Stimulated activated CD8-positive, alpha-beta memory T cell treated with anti-CD3 and anti-CD28 coated beads, Interleukin-12 subunit alpha, Interleukin-12 subunit beta, amount 100 ng/mL, for 4 hours (primary cell): ENCODE data around the gene SLC39A10.
"Not testable (repeated sequence)": the region's sequence is repeated elsewhere in the genome, so short reads cannot be mapped to it uniquely, and the experiment has no call there.

Experiments
- DNase-seq: peaks from one replicate; pipeline ENCODE4 v3.0.0-alpha.2; 2020; ENCODE audit warnings: low read depth

Gene SLC39A10

GRCh38 chr2:195674491-195675221 is 17.6 kb downstream of the SLC39A10 start:
- no peak for DNase-seq

- DNase-seq = no peak
Observed at GRCh38 chr2:195675783-195676427, 18.9 kb downstream of the SLC39A10 start.

- DNase-seq = no peak
Observed at GRCh38 chr2:195677290-195677689, 20.3 kb downstream of the SLC39A10 start.

- DNase-seq = no peak
Observed at GRCh38 chr2:195677884-195678283, 20.9 kb downstream of the SLC39A10 start.

- no peak for DNase-seq
Observed at GRCh38 chr2:195682077-195682476, 25.1 kb downstream of the SLC39A10 start.

- DNase-seq = no peak
Observed at GRCh38 chr2:195683174-195683573, 26.1 kb downstream of the SLC39A10 start.

GRCh38 chr2:195686564-195686963 is 29.5 kb downstream of the SLC39A10 start:
- no peak for DNase-seq

GRCh38 chr2:195687320-195688086 is 30.5 kb downstream of the SLC39A10 start:
- no peak for DNase-seq

- not testable (repeated sequence) for DNase-seq
Observed at GRCh38 chr2:195692531-195692930, 35.5 kb downstream of the SLC39A10 start.

- no peak for DNase-seq
Observed at GRCh38 chr2:195694553-195694952, 37.5 kb downstream of the SLC39A10 start.

GRCh38 chr2:195695002-195695631 is 38.1 kb downstream of the SLC39A10 start:
- DNase-seq = no peak

- DNase-seq = no peak
Observed at GRCh38 chr2:195696012-195696411, 39.0 kb downstream of the SLC39A10 start.

GRCh38 chr2:195697681-195698220 is 40.7 kb downstream of the SLC39A10 start:
- DNase-seq = no peak

GRCh38 chr2:195700480-195700879 is 43.5 kb downstream of the SLC39A10 start:
- no peak for DNase-seq

GRCh38 chr2:195706161-195706900 is 49.3 kb downstream of the SLC39A10 start:
- DNase-seq = no peak

- no peak for DNase-seq
Observed at GRCh38 chr2:195709901-195710806, 53.1 kb downstream of the SLC39A10 start.

GRCh38 chr2:195711478-195711877 is 54.5 kb downstream of the SLC39A10 start:
- no peak for DNase-seq

- no peak for DNase-seq
Observed at GRCh38 chr2:195716466-195716865, 59.4 kb downstream of the SLC39A10 start.

- DNase-seq = no peak
Observed at GRCh38 chr2:195721042-195721441, 64.0 kb downstream of the SLC39A10 start.

- DNase-seq = no peak
Observed at GRCh38 chr2:195722075-195722474, 65.0 kb downstream of the SLC39A10 start.
